Ishikawa (cell line): Measurements from ENCODE around the gene PDCD1LG2.

Experiments
- CEBPB ChIP-seq: IDR thresholded peaks from 2 replicates; pipeline ENCODE4 v1.6.1; 2012
- CREB1 ChIP-seq: IDR thresholded peaks from 2 replicates; pipeline ENCODE4 v1.6.1; 2012; ENCODE audit warnings: low read depth
- EGR1 ChIP-seq: IDR thresholded peaks from 2 replicates; pipeline ENCODE4 v1.6.1; 2012
- EP300 ChIP-seq: IDR thresholded peaks from 2 replicates; pipeline ENCODE4 v1.6.1; 2012; ENCODE audit warnings: borderline replicate concordance
- FOXM1 ChIP-seq: IDR thresholded peaks from 2 replicates; pipeline ENCODE4 v1.6.1; 2012; ENCODE audit warnings: low read depth, borderline replicate concordance
- NFIC ChIP-seq: IDR thresholded peaks from 2 replicates; pipeline ENCODE4 v1.6.1; 2012
- RAD21 ChIP-seq: IDR thresholded peaks from 2 replicates; pipeline ENCODE4 v1.6.1; 2012; ENCODE audit warnings: low read depth
- TAF1 ChIP-seq: IDR thresholded peaks from 2 replicates; pipeline ENCODE4 v1.6.1; 2012; ENCODE audit warnings: low read depth, mild to moderate bottlenecking
- TCF12 ChIP-seq: IDR thresholded peaks from 2 replicates; pipeline ENCODE4 v1.6.1; 2012; ENCODE audit warnings: low read depth
- TEAD4 ChIP-seq: IDR thresholded peaks from 2 replicates; pipeline ENCODE4 v1.6.1; 2012
- YY1 ChIP-seq: IDR thresholded peaks from 2 replicates; pipeline ENCODE4 v1.6.1; 2012; ENCODE audit warnings: low read depth
- ZBTB7A ChIP-seq: IDR thresholded peaks from 2 replicates; pipeline ENCODE4 v1.6.1; 2012; ENCODE audit warnings: low read depth
- TF ChIP-seq, protein P1 (sequence below): IDR thresholded peaks from 2 replicates; pipeline ENCODE4 v1.6.1; 2012; ENCODE audit warnings: low read depth, mild to moderate bottlenecking
- TF ChIP-seq, protein P2 (sequence below): IDR thresholded peaks from 2 replicates; pipeline ENCODE4 v1.6.1; 2012
- TF ChIP-seq, protein P3 (sequence below): IDR thresholded peaks from 2 replicates; pipeline ENCODE4 v1.6.1; 2012

The PDCD1LG2 gene

DNA sequence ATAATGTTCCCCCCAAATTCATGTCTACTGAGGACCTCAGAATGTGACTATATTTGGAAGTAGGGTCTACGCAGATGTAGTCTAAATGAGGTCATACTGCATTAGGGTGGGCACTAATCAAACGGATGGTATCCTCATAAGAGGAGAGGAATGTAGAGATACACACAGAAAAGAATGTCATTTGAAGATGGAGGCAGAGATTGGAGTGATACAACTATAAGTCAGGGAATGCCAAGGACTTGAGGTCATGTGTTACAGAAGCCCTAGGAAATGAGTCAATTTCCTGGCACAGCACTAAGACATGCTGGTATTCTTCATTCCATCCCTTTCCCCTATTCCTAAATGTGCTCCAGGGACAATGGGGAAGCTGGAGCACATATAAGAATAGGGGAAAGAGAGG, 758 bp upstream of the PDCD1LG2 start:
- TF ChIP-seq, protein P1, sequence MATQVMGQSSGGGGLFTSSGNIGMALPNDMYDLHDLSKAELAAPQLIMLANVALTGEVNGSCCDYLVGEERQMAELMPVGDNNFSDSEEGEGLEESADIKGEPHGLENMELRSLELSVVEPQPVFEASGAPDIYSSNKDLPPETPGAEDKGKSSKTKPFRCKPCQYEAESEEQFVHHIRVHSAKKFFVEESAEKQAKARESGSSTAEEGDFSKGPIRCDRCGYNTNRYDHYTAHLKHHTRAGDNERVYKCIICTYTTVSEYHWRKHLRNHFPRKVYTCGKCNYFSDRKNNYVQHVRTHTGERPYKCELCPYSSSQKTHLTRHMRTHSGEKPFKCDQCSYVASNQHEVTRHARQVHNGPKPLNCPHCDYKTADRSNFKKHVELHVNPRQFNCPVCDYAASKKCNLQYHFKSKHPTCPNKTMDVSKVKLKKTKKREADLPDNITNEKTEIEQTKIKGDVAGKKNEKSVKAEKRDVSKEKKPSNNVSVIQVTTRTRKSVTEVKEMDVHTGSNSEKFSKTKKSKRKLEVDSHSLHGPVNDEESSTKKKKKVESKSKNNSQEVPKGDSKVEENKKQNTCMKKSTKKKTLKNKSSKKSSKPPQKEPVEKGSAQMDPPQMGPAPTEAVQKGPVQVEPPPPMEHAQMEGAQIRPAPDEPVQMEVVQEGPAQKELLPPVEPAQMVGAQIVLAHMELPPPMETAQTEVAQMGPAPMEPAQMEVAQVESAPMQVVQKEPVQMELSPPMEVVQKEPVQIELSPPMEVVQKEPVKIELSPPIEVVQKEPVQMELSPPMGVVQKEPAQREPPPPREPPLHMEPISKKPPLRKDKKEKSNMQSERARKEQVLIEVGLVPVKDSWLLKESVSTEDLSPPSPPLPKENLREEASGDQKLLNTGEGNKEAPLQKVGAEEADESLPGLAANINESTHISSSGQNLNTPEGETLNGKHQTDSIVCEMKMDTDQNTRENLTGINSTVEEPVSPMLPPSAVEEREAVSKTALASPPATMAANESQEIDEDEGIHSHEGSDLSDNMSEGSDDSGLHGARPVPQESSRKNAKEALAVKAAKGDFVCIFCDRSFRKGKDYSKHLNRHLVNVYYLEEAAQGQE: no peak
- TF ChIP-seq TEAD4 (0 out of 2 replicates have a peak, but pooled peaks have one; percentile 6), CREB1 (no peak)

DNA sequence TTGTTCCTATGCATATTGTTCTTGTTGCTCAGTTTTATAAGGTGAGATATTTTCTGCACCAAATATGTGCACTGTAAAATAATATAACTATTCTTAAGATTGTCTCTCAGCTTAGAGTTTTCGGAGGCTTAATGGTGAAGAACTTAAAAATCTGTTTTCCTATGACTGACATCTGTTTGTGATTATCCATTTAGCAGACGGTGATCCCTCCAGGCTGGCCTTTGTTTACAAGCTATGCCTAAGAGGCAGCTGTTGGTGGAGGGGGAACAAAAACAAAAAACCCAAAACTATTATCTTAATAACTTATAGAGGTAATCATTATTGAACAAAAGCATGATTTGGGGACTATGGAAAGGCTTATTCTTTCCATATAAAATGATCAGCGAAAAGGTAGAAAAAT, 658 bp downstream of the PDCD1LG2 start:
- TF ChIP-seq EP300 (no peak), CEBPB (no peak)

DNA sequence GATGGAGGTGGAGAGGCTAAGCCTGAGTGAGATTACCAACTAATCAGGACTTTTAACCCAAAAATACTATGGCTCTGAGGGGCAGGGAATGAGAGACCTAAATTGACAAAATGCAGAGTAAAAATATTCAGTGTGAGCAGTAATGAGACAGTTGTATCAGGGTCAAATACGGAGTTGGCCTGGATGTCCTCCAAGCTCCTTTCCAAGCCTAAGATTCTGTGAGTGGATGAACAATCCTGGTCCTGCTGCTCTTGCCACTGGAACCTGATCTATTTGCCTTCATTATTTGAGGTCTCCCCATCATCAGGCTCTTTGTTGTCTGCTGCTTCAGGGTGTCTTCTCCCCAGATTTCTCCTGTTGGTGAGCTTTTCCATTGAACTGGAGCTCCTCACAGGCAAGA, 1.1 kb downstream of the PDCD1LG2 start:
- no peak for TF ChIP-seq CEBPB
- no peak for TF ChIP-seq FOXM1
- no peak for TF ChIP-seq ZBTB7A
- TF ChIP-seq TCF12: no peak
- TF ChIP-seq YY1: no peak
- no peak for TF ChIP-seq EGR1
- no peak for TF ChIP-seq EP300

DNA sequence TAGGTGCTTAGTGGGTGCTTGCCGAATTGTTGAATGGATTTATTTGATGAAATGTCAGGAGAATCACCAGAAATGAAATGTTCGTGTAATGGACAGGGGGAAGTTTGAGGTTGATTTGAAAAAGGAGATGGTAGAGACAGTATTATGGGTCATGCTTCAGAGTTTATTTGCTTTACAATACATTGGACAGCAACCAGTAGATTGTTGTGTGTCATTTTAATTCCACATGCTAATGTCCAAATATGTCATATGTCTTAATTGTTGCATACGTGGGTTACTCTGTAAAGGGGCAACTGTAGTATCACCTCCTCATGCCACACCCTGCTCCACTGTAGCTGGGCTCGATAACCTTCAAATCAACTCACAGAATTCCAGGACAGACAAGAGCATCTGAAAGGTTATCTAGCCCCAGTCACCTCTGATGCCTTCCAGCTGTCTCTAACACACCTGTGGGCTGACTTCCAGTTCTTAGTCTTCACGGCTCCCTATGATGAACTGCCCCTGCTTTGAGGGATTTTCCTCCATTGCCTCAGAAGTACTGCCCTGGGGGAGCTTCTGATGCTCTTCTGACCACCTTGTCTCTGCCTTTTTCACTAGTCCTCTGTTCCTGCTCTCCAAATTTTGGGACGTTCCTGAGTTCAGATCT, 1.7 kb downstream of the PDCD1LG2 start:
- TF ChIP-seq, protein P1: peak; percentile 58; the same call in 1 of the 2 replicates
- TF ChIP-seq RAD21: no peak

DNA sequence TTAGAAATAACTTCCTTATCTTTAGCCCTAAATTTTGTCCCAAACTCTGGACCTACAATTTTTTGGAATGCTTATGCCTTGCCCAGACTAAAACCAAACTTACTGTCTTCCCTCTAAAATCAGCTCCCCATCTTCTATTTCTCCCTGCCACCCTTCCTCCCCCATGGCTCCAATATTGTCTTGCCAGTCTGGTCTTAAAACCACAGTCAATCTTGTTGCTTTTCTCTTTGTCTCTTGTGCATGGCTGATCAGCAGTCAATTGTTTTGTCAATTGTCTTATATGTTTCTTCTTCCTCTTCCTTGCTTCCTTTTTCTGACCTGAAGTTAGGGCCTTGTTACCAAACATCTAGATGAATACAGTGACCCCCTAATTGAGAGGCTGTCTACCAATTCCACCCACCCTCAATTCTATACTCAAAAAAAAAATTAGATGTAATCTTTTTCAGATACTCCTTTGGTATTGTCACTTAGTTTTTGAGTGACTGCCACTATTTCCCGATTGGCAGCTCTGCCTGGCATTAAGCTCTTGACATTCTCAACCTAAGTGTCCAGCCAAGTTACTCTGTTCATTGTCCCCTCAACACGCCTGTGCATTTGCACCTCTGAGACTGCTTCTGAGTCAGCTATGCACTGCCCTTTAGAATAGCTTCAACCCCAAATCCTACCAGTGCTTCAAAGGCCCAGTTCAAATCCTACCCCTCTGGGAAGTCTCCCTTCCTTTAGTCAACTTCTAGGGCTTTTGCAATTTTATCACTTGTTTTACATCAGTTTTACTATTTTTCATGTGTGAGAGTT, 2.5 kb downstream of the PDCD1LG2 start:
- no peak for TF ChIP-seq EGR1
- no peak for TF ChIP-seq NFIC
- TF ChIP-seq, protein P1: no peak
- no peak for TF ChIP-seq CEBPB
- TF ChIP-seq, protein P2, sequence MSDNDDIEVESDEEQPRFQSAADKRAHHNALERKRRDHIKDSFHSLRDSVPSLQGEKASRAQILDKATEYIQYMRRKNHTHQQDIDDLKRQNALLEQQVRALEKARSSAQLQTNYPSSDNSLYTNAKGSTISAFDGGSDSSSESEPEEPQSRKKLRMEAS: no peak
- no peak for TF ChIP-seq YY1
- no peak for TF ChIP-seq TCF12
- no peak for TF ChIP-seq TAF1
- TF ChIP-seq, protein P3, sequence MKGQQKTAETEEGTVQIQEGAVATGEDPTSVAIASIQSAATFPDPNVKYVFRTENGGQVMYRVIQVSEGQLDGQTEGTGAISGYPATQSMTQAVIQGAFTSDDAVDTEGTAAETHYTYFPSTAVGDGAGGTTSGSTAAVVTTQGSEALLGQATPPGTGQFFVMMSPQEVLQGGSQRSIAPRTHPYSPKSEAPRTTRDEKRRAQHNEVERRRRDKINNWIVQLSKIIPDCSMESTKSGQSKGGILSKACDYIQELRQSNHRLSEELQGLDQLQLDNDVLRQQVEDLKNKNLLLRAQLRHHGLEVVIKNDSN: no peak
- no peak for TF ChIP-seq TEAD4
- TF ChIP-seq EP300: no peak
- no peak for TF ChIP-seq RAD21
- no peak for TF ChIP-seq FOXM1
- no peak for TF ChIP-seq CREB1

DNA sequence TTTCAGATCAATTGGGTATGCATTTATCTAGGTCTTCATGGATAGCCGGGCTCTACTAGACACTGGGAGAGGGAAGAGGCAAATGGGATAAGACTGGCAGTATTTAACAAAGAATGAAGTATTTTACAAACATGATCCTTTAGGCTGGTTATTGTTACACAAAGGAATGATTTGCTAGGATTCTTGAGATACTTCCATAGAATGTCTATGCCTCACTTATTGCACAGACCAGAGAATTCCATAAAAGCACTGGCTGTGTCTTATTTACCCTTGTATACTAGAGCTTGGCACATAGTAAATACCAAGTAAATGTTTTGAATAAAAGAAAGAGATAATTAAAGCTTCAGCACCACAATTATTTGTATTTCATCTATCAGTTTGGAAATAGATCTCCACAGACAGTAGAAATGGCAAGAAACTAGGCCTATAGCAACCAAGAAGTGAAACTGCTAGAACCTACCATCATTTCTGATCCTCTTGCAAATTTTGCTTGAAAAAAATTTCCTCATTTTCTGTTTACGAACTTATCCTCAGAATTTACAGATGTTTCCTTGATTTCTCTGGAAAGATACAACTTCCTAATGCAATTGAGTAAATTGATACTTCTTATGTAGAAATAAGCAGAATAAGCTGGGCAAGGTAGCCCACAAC, 3.8 kb downstream of the PDCD1LG2 start:
- TF ChIP-seq CREB1 (no peak), TAF1 (no peak), NFIC (no peak), ZBTB7A (no peak), TEAD4 (no peak), CEBPB (no peak), YY1 (no peak), EGR1 (no peak), FOXM1 (no peak), TCF12 (no peak), EP300 (no peak), RAD21 (no peak)
- TF ChIP-seq, protein P2: no peak
- TF ChIP-seq, protein P1: no peak
- TF ChIP-seq, protein P3: no peak
